Pancreas (tissue), 10 donors: ENCODE results near the gene DGCR6L. TPM values are rescaled to one million over a fixed set of nuclear protein-coding genes. Genes with fewer than 3 reads are reported as not detected.
"Not testable (repeated sequence)": the region's sequence is repeated elsewhere in the genome, so short reads cannot be mapped to it uniquely, and the experiment has no call there.

Experiments used
- ATAC-seq, 4 donors: fragments of 200-7000 bp; cut with Tn5 transposase; one replicate each; pipeline versions ENCODE4 v1.8.0 to v1.9.1; 2020; ENCODE audit warnings: mild to moderate bottlenecking in 4 of 4, moderate library complexity in 4 of 4
- DNase-seq, 6 donors: peaks; one replicate each; pipeline ENCODE4 v3.0.0-alpha.2; 2020
- FAIRE-seq: peaks from 2 replicates; lab custom pipeline; 2012; peaks lifted over from hg19 to GRCh38; lab: Jason Lieb, UNC
- H3K27ac ChIP-seq, 4 donors: fragments of 200-600 bp; sonication (generic); 1 replicate in 3 of 4; 2 replicates in 1 of 4; pipeline versions ENCODE4 v1.5.0 to v1.8.0; 2020
- H3K27me3 ChIP-seq, 4 donors: fragments of 200-600 bp; one replicate each; pipeline ENCODE4 v1.8.0; 2021
- H3K36me3 ChIP-seq, 3 donors: fragments of 200-600 bp; sonication (generic) in 1 of 3; one replicate each; pipeline versions ENCODE4 v1.5.0 to v1.8.0; 2020 to 2021
- H3K4me1 ChIP-seq, 3 donors: fragments of 200-600 bp; one replicate each; pipeline ENCODE4 v1.8.0; 2021
- H3K4me3 ChIP-seq, 4 donors: fragments of 200-600 bp; sonication (generic) in 2 of 4; one replicate each; pipeline versions ENCODE4 v1.5.0 to v1.8.0; 2020 to 2021
- H3K9me3 ChIP-seq, 4 donors: fragments of 200-600 bp; one replicate each; pipeline ENCODE4 v1.8.0; 2021
- CTCF ChIP-seq, 4 donors: fragments of 200-600 bp; sonication (generic) in 3 of 4; IDR thresholded peaks; one replicate each; pipeline versions ENCODE4 v1.5.0 to v1.8.0; 2021; ENCODE audit warnings: antibody characterized with exemption in 4 of 4
- WGBS, 2 donors: extraction: QIAGEN DNeasy Blood & Tissue Kit; methylation state at CpG; one replicate each; pipeline ENCODE4 v1.1.7; 2013; 5-methylcytosine and 5-hydroxymethylcytosine counted together
- intact Hi-C, 3 donors: fragments of 100-400 bp; cut with DNase I; formaldehyde crosslinking; loops; one replicate each; pipeline versions ENCODE4 v1.11.1 to v1.14.2; 2022
- polyA plus RNA-seq, 2 donors: library from polyadenylated mRNA; stranded (reverse); fragments of 200-250 nt; gene quantifications; one replicate each; pipeline ENCODE4 v1.2.3, GENCODE V29; 2013
- total RNA-seq, 6 donors: library from RNA; stranded (reverse); fragmentation: NEBNext Ultra II Directional in 4 of 6; extraction: Animal tissue kit (Norgen Biotek cat#: 25700) in 4 of 6; gene quantifications; one replicate each; pipeline versions ENCODE4 v1.2.1 to v1.2.4, GENCODE V29; 2021 to 2023
- donor health status: healthy with polysubstance abuse.
- donor health status: DM: no; HTN: no; CAD: no; lungs with moderate emphysema.
- donor health status: DM: no; HTN: no; CAD: no.
- donor health status: control.
- donor health status: control.
- donor health status: Bipolar disorder and iron deficiency.
- donor health status: DM: yes; HTN: yes; CAD: no.
- donor health status: DM: no; HTN: no; CAD: no.
- donor health status: DM: no; HTN: no; CAD: no.
- donor health status: DM: yes; HTN: yes; CAD: no.

DGCR6L gene
- total and polyA plus RNA-seq, 8 donors = 17.2 to 53.4 (median 22.2) TPM

- H3K27ac ChIP-seq = peak within 1 kb of the TSS in 2 of 4 donors; percentile 33 to 41
- intact Hi-C loops = no loop called here
These were observed 51.4 kb downstream of the DGCR6L start, which contains the start of gene RTN4R for GRCh38 chr22:20268279-20269012. RTN4R (minus strand) TSS chr22:20268318; CDS start chr22:20268092, 226 bp downstream.

GRCh38 chr22:20267441-20268278 lies 52.2 kb downstream of the DGCR6L start:
- no peak overlapping the region for H3K27ac ChIP-seq
- FAIRE-seq (no peak), ATAC-seq (peak in 2 of 4 donors; percentile 2 to 6), DNase-seq (peak in 1 of 6 donors; percentile 44)
- H3K36me3 ChIP-seq = no peaks in the 10 kb centered on the region
- H3K27me3 ChIP-seq = no peaks in the 10 kb centered on the region
- intact Hi-C loops = no loop called here
- no peak for TF ChIP-seq CTCF (IDR thresholded peaks at IDR 0.05)
- H3K4me3 ChIP-seq = peak overlapping the region; percentile 10 to 57 (median 46)
- WGBS, 2 donors = 0 to 1% methylated on average over 82 to 101 of the region's 101 CpGs
- no peaks in the 10 kb centered on the region for H3K9me3 ChIP-seq
- H3K4me1 ChIP-seq = peaks cover 0 to 2% (median 0%) of the 10 kb centered on the region in 3 donors

More at GRCh38 chr22:20268279-20269012, 51.4 kb downstream of the DGCR6L start, which contains the start of gene RTN4R:
- Histone ChIP-seq H3K9me3 (no peaks in the 10 kb centered on the region), H3K4me3 (peak within 1 kb of the TSS; percentile 10 to 57 (median 46)), H3K4me1 (no peaks in the 10 kb centered on the region), H3K27me3 (no peaks in the 10 kb centered on the region), H3K36me3 (no peaks in the 10 kb centered on the region)
- DNase-seq (peak in 5 of 6 donors; percentile 51 to 87 (median 75)), FAIRE-seq (no peak), ATAC-seq (peak; percentile 69 to 86 (median 78))
- 19 to 26% methylated on average over 42 to 58 of the region's 58 CpGs for WGBS, 2 donors
- peak; percentile 29 to 50 (median 40) for TF ChIP-seq CTCF (IDR thresholded peaks at IDR 0.05)

- FAIRE-seq, intact Hi-C loops: not testable (repeated sequence)
These were observed 53.0 kb downstream of the DGCR6L start for GRCh38 chr22:20266667-20267440.

GRCh38 chr22:20265772-20266666 lies 53.8 kb downstream of the DGCR6L start:
- ATAC-seq, FAIRE-seq, H3K27ac ChIP-seq, DNase-seq, H3K36me3 ChIP-seq, H3K4me1 ChIP-seq, H3K4me3 ChIP-seq, H3K9me3 ChIP-seq, H3K27me3 ChIP-seq, intact Hi-C loops: not testable (repeated sequence)
- 74% methylated on average over 12 to 15 of the region's 15 CpGs for WGBS, 2 donors

More at GRCh38 chr22:20266667-20267440, 53.0 kb downstream of the DGCR6L start:
- not testable (repeated sequence) for DNase-seq, H3K27me3 ChIP-seq, ATAC-seq, H3K4me1 ChIP-seq, H3K36me3 ChIP-seq, H3K27ac ChIP-seq, H3K9me3 ChIP-seq
- WGBS, 2 donors = 62 to 65% methylated on average over 28 to 33 of the region's 33 CpGs
- peak overlapping the region in 3 of 4 donors; percentile 42 to 57 (median 50) for H3K4me3 ChIP-seq
